GM18499 (cell line): Measurements from ENCODE around the gene PHYHD1.
"Not testable (repeated sequence)": the region's sequence is repeated elsewhere in the genome, so short reads cannot be mapped to it uniquely, and the experiment has no call there.

Experiments used
- ATAC-seq: cut with Tn5 transposase; IDR thresholded peaks from one replicate; pipeline ENCODE4 v1.9.1; 2021; ENCODE audit warnings: moderate number of reproducible peaks; ENCODE audit not compliant: insufficient read depth, unreplicated experiment

Gene PHYHD1

GRCh38 chr9:128947527-128948301 lies 26.9 kb downstream of the PHYHD1 start, which contains the start of the genes DOLK and NUP188:
Gene DOLK, minus strand, starts transcription at chr9:128947603. Its CDS starts 300 bp downstream, at chr9:128947303.
Gene NUP188, plus strand, starts transcription at chr9:128947699. Its CDS starts 21 bp downstream, at chr9:128947720.
- ATAC-seq: peak; percentile 68

- ATAC-seq: not testable (repeated sequence)
Measured at GRCh38 chr9:128961403-128961802, 40.6 kb downstream of the PHYHD1 start.

DNA sequence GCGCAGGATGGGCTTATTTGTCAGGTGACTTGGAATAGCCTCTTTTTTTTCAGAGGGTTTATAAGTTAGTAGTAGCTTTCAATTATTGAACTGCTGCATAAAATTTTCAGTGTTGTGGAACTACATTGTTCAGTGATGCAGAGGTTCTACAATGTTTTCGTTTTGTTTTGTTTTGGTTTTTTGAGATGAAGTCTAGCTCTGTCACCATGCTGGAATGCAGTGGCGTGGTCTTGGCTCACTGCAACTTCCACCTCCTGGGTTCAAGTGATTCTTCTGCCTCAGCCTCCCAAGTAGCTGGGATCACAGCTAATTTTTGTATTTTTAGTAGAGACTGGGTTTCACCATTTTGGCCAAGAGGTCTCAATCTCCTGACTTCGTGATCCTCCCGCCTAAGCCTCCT lies 48.7 kb downstream of the PHYHD1 start:
- ATAC-seq: no peak

DNA sequence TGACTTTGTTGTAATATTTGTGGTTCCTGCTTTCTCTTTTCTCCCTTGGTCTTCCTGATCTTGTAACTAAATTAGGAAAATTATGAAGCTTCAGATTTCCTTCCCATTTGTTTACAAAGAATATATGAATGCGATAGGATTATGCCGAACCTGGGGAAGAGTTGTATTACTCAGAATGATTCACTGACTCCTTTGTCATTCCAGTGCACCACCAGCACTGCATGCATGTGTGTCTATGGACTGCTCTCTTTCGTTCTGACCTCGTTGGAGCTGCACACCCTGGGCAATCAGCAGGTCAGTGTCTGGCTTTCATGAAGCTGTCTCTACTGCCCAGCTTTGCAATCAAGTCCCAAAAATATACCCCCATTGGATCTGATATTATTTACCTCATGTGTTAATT lies 52.2 kb downstream of the PHYHD1 start:
- ATAC-seq: no peak

DNA sequence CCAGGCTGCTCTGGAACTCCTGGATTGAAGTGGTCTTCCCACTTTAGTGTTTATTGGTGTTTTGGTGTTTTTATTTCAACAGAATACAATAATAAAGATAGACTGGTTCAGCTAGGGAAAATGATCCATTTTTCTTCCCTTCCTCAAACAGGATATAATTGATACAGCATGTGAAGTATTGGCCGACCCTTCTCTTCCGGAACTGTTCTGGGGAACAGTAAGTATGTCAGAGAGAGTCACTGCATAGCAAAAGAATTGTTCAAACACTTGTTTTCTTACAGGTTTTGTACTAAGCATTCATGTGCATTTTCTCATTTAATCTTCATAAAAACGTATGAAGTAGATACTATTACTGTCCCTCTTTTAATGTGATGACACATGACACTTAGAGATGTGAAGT lies 58.3 kb downstream of the PHYHD1 start:
- no peak for ATAC-seq

DNA sequence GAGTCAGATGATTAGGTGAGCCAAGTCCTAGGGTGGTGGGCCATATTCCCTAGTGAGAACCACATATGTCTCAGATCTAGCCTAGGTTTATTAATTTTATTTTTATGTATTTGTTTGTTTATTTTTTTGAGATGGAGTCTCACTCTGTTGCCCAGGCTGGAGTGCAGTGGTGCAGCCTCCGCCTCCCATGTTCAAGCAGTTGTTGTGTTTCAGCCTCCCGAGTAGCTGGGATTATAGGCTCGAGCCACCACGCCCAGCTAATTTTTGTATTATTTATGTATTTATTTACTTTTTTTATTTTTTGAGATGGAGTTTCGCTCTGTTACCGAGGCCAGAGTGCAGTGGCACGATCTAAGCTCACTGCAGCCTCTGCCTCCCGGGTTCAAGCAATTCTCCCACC lies 62.8 kb downstream of the PHYHD1 start:
- ATAC-seq: no peak

DNA sequence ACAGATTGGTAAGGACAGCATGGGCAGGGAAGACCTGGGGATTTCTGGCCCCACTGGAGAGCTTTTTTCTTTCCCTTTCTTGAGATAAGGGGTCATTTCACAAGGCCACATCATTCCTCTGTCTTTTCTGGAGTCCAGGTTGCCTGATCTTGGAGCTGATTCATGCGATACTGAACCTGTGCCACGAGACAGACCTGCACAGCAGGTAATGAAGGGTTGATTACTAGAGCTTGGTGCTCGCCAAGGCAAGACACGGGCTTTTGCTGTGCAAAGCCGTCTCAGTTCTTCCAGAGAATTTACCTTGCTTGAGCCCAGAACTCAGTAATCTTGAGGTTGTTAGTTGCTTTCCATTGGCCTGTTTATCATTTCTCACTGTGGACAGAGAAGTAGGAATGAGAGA lies 65.9 kb downstream of the PHYHD1 start:
- no peak for ATAC-seq

- no peak for ATAC-seq
Measured at GRCh38 chr9:128987805-128988204, 67.0 kb downstream of the PHYHD1 start.
